ENCODE data around the gene VASN. TPM values are rescaled to one million over a fixed set of nuclear protein-coding genes. Genes with fewer than 3 reads are reported as not detected.
"Not testable (repeated sequence)": the region's sequence is repeated elsewhere in the genome, so short reads cannot be mapped to it uniquely, and the experiment has no call there.

VASN gene
- total RNA-seq, 1 experiment from 2014 or later, result 45.3 TPM

DNA sequence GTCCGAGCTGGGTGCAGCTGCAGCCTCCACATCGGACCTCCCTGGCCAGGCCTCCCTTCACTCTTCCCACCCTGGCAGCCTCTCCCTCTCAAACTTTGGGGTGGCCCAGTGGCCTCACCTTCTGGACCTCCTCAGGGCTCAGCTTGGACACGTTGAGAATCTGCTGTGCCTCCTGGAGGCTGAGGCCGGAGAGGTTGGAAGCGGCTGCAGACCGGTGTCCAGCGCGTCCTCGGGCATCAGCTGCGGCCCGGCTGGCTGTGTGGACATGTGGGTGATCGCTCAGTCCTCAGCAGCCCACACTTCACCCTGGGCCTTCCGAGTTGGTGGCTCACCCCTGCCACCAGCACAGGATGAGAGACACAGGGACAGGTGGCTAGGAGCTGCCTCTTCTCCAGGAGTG is 30.4 kb upstream of the VASN start:
- Histone ChIP-seq H3K9me2 (ENCODE audit: insufficient read depth) (no peaks in the 10 kb centered on the region), H3K4me1 (replicated peaks; ENCODE audit: insufficient read depth) (no peaks in the 10 kb centered on the region), H3K27me3 (ENCODE audit: insufficient read depth, low read depth) (no peaks in the 10 kb centered on the region), H3K9me3 (ENCODE audit: insufficient read depth, low read depth) (no peaks in the 10 kb centered on the region), H3K27ac (no peak overlapping the region), H2AFZ (no peak overlapping the region), H3K36me3 (ENCODE audit: low read depth) (no peaks in the 10 kb centered on the region), H3K79me2 (ENCODE audit: low read depth) (peaks cover 28% of the 10 kb centered on the region), H3F3A (ENCODE audit: insufficient read depth, low read depth) (peaks cover 17% of the 10 kb centered on the region; the same call in 1 of the 2 replicates), H3K4me2 (no peak overlapping the region), H4K20me1 (ENCODE audit: insufficient read depth) (peaks cover 43% of the 10 kb centered on the region), H3K4me3 (no peak overlapping the region)
- DNase-seq, result no peak
- BruUV-seq (replicated peaks), result no TSS peak
- CTCF ChIA-PET, result interaction anchor here (0.8 to 1.6 kb wide), 2 partner anchors 52 to 68 kb away, joined by 3 to 9 read pairs; no protein-coding TSS in a partner anchor
- intact Hi-C loops (cut with micrococcal nuclease; ENCODE audit: unreplicated experiment), result no loop called here
- TF ChIP-seq, protein P1, sequence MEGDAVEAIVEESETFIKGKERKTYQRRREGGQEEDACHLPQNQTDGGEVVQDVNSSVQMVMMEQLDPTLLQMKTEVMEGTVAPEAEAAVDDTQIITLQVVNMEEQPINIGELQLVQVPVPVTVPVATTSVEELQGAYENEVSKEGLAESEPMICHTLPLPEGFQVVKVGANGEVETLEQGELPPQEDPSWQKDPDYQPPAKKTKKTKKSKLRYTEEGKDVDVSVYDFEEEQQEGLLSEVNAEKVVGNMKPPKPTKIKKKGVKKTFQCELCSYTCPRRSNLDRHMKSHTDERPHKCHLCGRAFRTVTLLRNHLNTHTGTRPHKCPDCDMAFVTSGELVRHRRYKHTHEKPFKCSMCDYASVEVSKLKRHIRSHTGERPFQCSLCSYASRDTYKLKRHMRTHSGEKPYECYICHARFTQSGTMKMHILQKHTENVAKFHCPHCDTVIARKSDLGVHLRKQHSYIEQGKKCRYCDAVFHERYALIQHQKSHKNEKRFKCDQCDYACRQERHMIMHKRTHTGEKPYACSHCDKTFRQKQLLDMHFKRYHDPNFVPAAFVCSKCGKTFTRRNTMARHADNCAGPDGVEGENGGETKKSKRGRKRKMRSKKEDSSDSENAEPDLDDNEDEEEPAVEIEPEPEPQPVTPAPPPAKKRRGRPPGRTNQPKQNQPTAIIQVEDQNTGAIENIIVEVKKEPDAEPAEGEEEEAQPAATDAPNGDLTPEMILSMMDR (conservative IDR thresholded peaks at IDR 0.05), result no peak
- no peak for TF ChIP-seq EZH2 (IDR thresholded peaks at IDR 0.05; ENCODE audit: low read depth)
- POLR2A ChIA-PET (ENCODE audit: unreplicated experiment), result no interaction called here

DNA sequence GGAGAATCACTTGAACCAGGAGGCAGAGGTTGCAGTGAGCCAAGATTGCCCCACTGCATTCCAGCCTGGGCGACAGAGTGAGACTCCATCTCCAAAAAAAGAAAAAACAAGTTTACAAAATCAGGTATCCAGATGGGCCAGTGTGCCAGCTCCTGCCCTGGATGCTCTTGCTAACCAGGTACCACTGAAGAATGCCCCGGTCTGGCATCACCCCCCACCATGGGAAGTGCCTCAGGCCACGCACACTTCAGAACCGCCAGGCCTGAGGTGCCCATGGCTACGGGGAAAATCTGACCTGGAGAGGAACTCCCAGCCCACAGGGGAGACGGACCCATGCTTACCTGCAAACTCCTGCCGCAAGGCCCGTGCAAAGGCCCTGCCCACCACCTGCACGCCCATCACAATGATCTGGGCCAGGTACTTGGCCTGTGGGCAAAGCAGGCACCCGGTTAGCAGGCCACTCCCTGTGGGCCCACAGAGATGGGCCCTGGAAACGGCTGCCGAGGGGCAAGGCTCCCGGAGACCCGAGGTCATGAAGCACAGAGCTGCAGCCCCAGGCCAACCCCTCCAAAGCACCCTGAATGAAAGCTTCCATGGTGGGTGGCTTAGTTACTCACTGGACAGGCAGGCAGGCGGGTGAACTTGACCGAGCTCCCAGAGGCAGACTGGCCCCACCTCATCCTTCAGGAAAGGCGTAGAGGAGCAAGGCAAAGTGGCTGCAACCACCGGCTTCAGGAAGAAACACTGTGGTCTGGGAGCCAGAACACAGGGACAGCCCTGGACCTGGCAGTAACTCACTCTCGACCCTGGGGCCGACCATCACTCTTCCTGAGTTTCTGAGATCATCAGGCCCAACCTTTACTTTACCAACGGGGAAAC is 28.5 kb upstream of the VASN start:
- peaks cover 47% of the 10 kb centered on the region for H3K79me2 ChIP-seq (ENCODE audit: low read depth)
- H2AFZ ChIP-seq, result no peak overlapping the region
- no peaks in the 10 kb centered on the region for H3K27me3 ChIP-seq (ENCODE audit: insufficient read depth, low read depth)
- no peak overlapping the region for H3K4me3 ChIP-seq
- H3K9me3 ChIP-seq (ENCODE audit: insufficient read depth, low read depth), result no peaks in the 10 kb centered on the region
- no peaks in the 10 kb centered on the region for H3K36me3 ChIP-seq (ENCODE audit: low read depth)
- intact Hi-C loops (cut with micrococcal nuclease; ENCODE audit: unreplicated experiment), result no loop called here
- BruUV-seq (replicated peaks), result no TSS peak
- TF ChIP-seq, protein P1 (conservative IDR thresholded peaks at IDR 0.05), result no peak
- TF ChIP-seq EZH2 (IDR thresholded peaks at IDR 0.05; ENCODE audit: low read depth), result no peak
- H3K27ac ChIP-seq, result no peak overlapping the region
- no peaks in the 10 kb centered on the region for H3K9me2 ChIP-seq (ENCODE audit: insufficient read depth)
- no peak overlapping the region for H3K4me2 ChIP-seq
- H3F3A ChIP-seq (ENCODE audit: insufficient read depth, low read depth), result peaks cover 22% of the 10 kb centered on the region; the same call in 1 of the 2 replicates
- CTCF ChIA-PET, result no interaction called here
- no peak for DNase-seq
- POLR2A ChIA-PET (ENCODE audit: unreplicated experiment), result interaction anchor here (0.7 kb wide), 1 partner anchor 64 kb away, joined by 9 read pairs; no protein-coding TSS in a partner anchor
- H3K4me1 ChIP-seq (replicated peaks; ENCODE audit: insufficient read depth), result no peaks in the 10 kb centered on the region
- H4K20me1 ChIP-seq (ENCODE audit: insufficient read depth), result peaks cover 58% of the 10 kb centered on the region

DNA sequence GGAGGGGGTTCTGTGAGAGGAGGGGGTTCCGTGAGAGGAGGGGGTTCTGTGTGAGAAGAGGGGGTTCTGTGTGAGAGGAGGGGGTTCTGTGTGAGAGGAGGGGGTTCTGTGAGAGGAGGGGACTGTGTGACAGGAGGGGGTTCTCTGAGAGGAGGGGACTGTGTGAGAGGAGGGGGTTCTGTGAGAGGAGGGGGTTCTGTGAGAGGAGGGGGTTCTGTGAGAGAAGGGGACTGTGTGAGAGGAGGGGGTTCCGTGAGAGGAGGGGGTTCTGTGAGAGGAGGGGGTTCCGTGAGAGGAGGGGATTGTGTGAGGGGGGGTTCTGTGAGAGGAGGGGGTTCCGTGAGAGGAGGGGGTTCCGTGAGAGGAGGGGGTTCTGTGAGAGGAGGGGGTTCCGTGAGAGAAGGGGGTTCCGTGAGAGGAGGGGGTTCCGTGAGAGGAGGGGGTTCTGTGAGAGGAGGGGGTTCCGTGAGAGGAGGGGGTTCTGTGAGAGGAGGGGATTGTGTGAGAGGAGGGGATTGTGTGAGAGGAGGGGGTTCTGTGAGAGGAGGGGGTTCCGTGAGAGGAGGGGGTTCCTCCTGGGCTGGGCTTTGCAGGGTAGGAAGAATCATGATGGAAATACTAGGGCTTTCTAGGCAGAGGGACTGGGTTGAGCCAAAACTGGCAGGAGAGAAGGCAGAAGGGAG is 27.2 kb upstream of the VASN start:
- H3K9me2 ChIP-seq (ENCODE audit: insufficient read depth); POLR2A ChIA-PET (ENCODE audit: unreplicated experiment); H3K27ac ChIP-seq; H3K4me3 ChIP-seq; H3K4me2 ChIP-seq; intact Hi-C loops (cut with micrococcal nuclease; ENCODE audit: unreplicated experiment); H3K9me3 ChIP-seq (ENCODE audit: insufficient read depth, low read depth); H3K36me3 ChIP-seq (ENCODE audit: low read depth); H3K27me3 ChIP-seq (ENCODE audit: insufficient read depth, low read depth); CTCF ChIA-PET; H3K4me1 ChIP-seq (replicated peaks; ENCODE audit: insufficient read depth); DNase-seq; BruUV-seq (replicated peaks); H2AFZ ChIP-seq: not testable (repeated sequence)
- Histone ChIP-seq H4K20me1 (ENCODE audit: insufficient read depth) (peaks cover 61% of the 10 kb centered on the region), H3K79me2 (ENCODE audit: low read depth) (peaks cover 60% of the 10 kb centered on the region), H3F3A (ENCODE audit: insufficient read depth, low read depth) (peaks cover 22% of the 10 kb centered on the region; the same call in 1 of the 2 replicates)
